Measurements from ENCODE around the gene CCNI2.

GRCh38 chr5:132751971-132752580, 4.8 kb downstream of the CCNI2 start:
- TF ChIP-seq GATA3 (IDR thresholded peaks at IDR 0.05; ENCODE audit: low read depth, low read length) (no peak), GATA2 (IDR thresholded peaks at IDR 0.05; ENCODE audit: low read depth, low read length) (no peak)

Measured in SH-SY5Y (cell line).